Measurements from ENCODE around the gene MS4A14. TPM values are rescaled to one million over a fixed set of nuclear protein-coding genes. Genes with fewer than 3 reads are reported as not detected.

Gene MS4A14
- total RNA-seq, 1 experiment from 2014 or later: not detected

DNA sequence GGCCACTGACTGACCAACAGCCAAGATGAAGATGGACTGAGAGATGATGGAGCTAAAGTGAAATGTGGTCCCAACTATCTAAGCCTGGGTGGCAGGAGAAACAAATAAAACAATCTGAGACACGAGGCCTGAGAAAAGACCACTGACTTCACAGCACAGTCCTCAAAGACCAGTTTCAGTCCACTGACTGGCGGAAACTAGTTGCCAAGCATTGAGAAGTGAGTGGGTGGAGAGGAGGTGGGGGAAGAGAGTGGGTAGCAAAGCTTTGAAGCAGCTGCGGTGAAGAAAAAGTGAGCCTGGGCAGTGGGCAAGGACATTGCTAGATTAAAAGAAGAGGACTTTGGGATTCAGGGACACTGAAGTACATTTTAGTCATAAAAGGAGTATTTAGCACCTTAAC, 61.3 kb downstream of the MS4A14 start:
- in situ Hi-C loops (cut with HindIII; ENCODE audit: low pct_unique_long_range_greater_than_20kb, low sequenced_read_pairs): no loop called here
- no peak for DNase-seq (ENCODE audit: low read depth)

DNA sequence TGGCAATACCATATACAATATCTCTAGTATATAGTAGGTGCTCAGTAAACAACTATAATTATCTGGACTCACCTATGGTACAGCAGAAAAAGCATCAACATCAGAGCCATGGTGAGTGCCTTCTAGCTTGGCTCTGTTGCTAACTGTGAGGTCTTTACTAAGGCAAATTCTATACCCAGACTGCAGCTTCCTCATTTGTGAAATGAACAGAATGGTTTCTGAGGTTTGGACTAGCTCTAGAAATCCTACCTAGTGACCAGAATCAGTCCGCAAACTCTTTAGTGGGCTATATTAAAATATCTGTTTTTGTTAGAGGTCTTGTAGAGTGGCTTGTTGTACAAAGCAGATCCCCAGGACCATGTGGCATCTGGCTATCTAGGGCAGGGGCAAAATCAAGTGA, 63.1 kb downstream of the MS4A14 start:
- no peak for DNase-seq (ENCODE audit: low read depth)
- in situ Hi-C loops (cut with HindIII; ENCODE audit: low pct_unique_long_range_greater_than_20kb, low sequenced_read_pairs): no loop called here

Other genes starting within 250 kb of the MS4A14 start
- gene MS4A6A, start 213.4 kb upstream of the MS4A14 start, total RNA-seq (2014; rRNA removed; shearing (Covaris generic); ENCODE audit: low replicate concordance): not detected in 2 replicates
- gene MS4A4E, start 153.3 kb upstream of the MS4A14 start, total RNA-seq (2014; rRNA removed; shearing (Covaris generic); ENCODE audit: low replicate concordance): not detected in 2 replicates
- gene MS4A4A, start 115.8 kb upstream of the MS4A14 start, total RNA-seq (2014; rRNA removed; shearing (Covaris generic); ENCODE audit: low replicate concordance): not detected in 2 replicates
- gene MS4A6E, start 69.2 kb upstream of the MS4A14 start, total RNA-seq (2014; rRNA removed; shearing (Covaris generic); ENCODE audit: low replicate concordance): not detected in 2 replicates
- not detected in 2 replicates for gene MS4A7, start 17.9 kb upstream of the MS4A14 start, total RNA-seq (2014; rRNA removed; shearing (Covaris generic); ENCODE audit: low replicate concordance)
- not detected in 2 replicates for gene MS4A5, start 33.1 kb downstream of the MS4A14 start, total RNA-seq (2014; rRNA removed; shearing (Covaris generic); ENCODE audit: low replicate concordance)
- gene MS4A1, start 59.4 kb downstream of the MS4A14 start, total RNA-seq (2014; rRNA removed; shearing (Covaris generic); ENCODE audit: low replicate concordance): not detected in 2 replicates
- gene MS4A12, start 96.3 kb downstream of the MS4A14 start, total RNA-seq (2014; rRNA removed; shearing (Covaris generic); ENCODE audit: low replicate concordance): not detected in 2 replicates
- not detected in 2 replicates for gene MS4A13, start 118.9 kb downstream of the MS4A14 start, total RNA-seq (2014; rRNA removed; shearing (Covaris generic); ENCODE audit: low replicate concordance)

All from Caki2 (cell line).